Adrenal gland (tissue), 5 donors: ENCODE results near the gene FOXE3.

Experiments used
- CTCF ChIP-seq, 6 experiments: fragments of 450-650 bp in 4 of 6; fragments of 200-600 bp in 2 of 6; sonication (generic) in 1 of 6; IDR thresholded peaks; 1 replicate in 5 of 6; 2 replicates in 1 of 6; pipeline versions ENCODE4 v1.5.1 to v1.8.0; 2016 to 2021; ENCODE audit warnings: antibody characterized with exemption in 6 of 6, mild to moderate bottlenecking in 2 of 6, moderate library complexity in 1 of 6
- POLR2A ChIP-seq, 2 donors: fragments of 450-650 bp; IDR thresholded peaks; one replicate each; pipeline ENCODE4 v1.6.1; 2017; ENCODE audit warnings: antibody characterized with exemption in 2 of 2, mild to moderate bottlenecking in 2 of 2, moderate library complexity in 1 of 2
- donor health status: DM: no; HTN: no; CAD: no.

GRCh38 chr1:47434051-47434842 is 18.2 kb downstream of the FOXE3 start:
- TF ChIP-seq CTCF (IDR thresholded peaks at IDR 0.05) = no peak
- no peak for TF ChIP-seq POLR2A (IDR thresholded peaks at IDR 0.05)
